ENCODE results near the gene ALDOC. TPM values are rescaled to one million over a fixed set of nuclear protein-coding genes. Genes with fewer than 3 reads are reported as not detected.
A peak's percentile ranks its signal among the peaks of the same experiment; 100 is the strongest.

Gene ALDOC
- total RNA-seq (ENCODE audit: low replicate concordance): 38.6 and 66.6 TPM in 2 replicates

GRCh38 chr17:28576758-28577465 is at the start of gene ALDOC:
Gene ALDOC, minus strand, starts transcription at chr17:28576895. Its CDS starts 1,363 bp downstream, at chr17:28575532.
- H3K36me3 Mint-ChIP-seq: peaks cover 23% of the 10 kb centered on the region
- H3K9me3 Mint-ChIP-seq: no peaks in the 10 kb centered on the region
- Histone ChIP-seq H3K27me3 (peaks cover 24% of the 10 kb centered on the region), H3K4me2 (peak within 1 kb of the TSS; percentile 56), H3F3A (ENCODE audit: low read depth) (peaks cover 34% of the 10 kb centered on the region), H3K79me2 (ENCODE audit: low read depth) (no peaks in the 10 kb centered on the region), H2AFZ (replicated peaks) (no peak within 1 kb of the TSS), H3K9ac (no peak within 1 kb of the TSS), H3K4me3 (peak within 1 kb of the TSS; percentile 40), H3K27ac (no peak within 1 kb of the TSS), H3K4me1 (no peaks in the 10 kb centered on the region), H4K20me1 (ENCODE audit: low read depth) (peaks cover 18% of the 10 kb centered on the region), H3K9me3 (ENCODE audit: low read depth) (no peaks in the 10 kb centered on the region), H3K36me3 (no peaks in the 10 kb centered on the region)
- peaks cover 13% of the 10 kb centered on the region for H3K27me3 Mint-ChIP-seq (ENCODE audit: insufficient read depth, low read depth)
- H3K4me1 Mint-ChIP-seq: peaks cover 18% of the 10 kb centered on the region
- DNase-seq (ENCODE audit: low spot score): peak; percentile 97
- no peak for TF ChIP-seq EZH2 (IDR thresholded peaks at IDR 0.05)
- no peak for TF ChIP-seq EZH2phosphoT487 (IDR thresholded peaks at IDR 0.05)
- no peak for TF ChIP-seq CTCF (IDR thresholded peaks at IDR 0.05)
- H3K4me3 Mint-ChIP-seq: peak within 1 kb of the TSS; percentile 83
- peak within 1 kb of the TSS; percentile 7 for H3K27ac Mint-ChIP-seq

- Histone ChIP-seq H3K9ac (no peak overlapping the region), H4K20me1 (ENCODE audit: low read depth) (peaks cover 13% of the 10 kb centered on the region), H3K4me2 (no peak overlapping the region), H3K4me3 (no peak overlapping the region), H3F3A (ENCODE audit: low read depth) (no peaks in the 10 kb centered on the region), H3K36me3 (peaks cover 8% of the 10 kb centered on the region), H3K79me2 (ENCODE audit: low read depth) (no peaks in the 10 kb centered on the region), H3K9me3 (ENCODE audit: low read depth) (no peaks in the 10 kb centered on the region), H3K4me1 (no peaks in the 10 kb centered on the region), H3K27ac (no peak overlapping the region), H2AFZ (replicated peaks) (no peak overlapping the region), H3K27me3 (no peaks in the 10 kb centered on the region)
- peaks cover 32% of the 10 kb centered on the region for H3K36me3 Mint-ChIP-seq
- H3K9me3 Mint-ChIP-seq: no peaks in the 10 kb centered on the region
- H3K4me1 Mint-ChIP-seq: no peaks in the 10 kb centered on the region
- no peak overlapping the region for H3K4me3 Mint-ChIP-seq
- H3K27ac Mint-ChIP-seq: no peak overlapping the region
- H3K27me3 Mint-ChIP-seq (ENCODE audit: insufficient read depth, low read depth): peaks cover 3% of the 10 kb centered on the region
- TF ChIP-seq EZH2phosphoT487 (IDR thresholded peaks at IDR 0.05) (no peak), CTCF (IDR thresholded peaks at IDR 0.05) (no peak), EZH2 (IDR thresholded peaks at IDR 0.05) (no peak)
- no peak for DNase-seq (ENCODE audit: low spot score)
Observed at GRCh38 chr17:28624148-28624547, 47.5 kb upstream of the ALDOC start.

- TF ChIP-seq EZH2 (IDR thresholded peaks at IDR 0.05) (no peak), CTCF (IDR thresholded peaks at IDR 0.05) (no peak), EZH2phosphoT487 (IDR thresholded peaks at IDR 0.05) (no peak)
- H2AFZ ChIP-seq (replicated peaks): no peak overlapping the region
- no peaks in the 10 kb centered on the region for H3K4me1 ChIP-seq
- DNase-seq (ENCODE audit: low spot score): no peak
- peaks cover 9% of the 10 kb centered on the region for H3K36me3 ChIP-seq
- no peak overlapping the region for H3K4me3 Mint-ChIP-seq
- H3K27ac Mint-ChIP-seq: no peak overlapping the region
- H3F3A ChIP-seq (ENCODE audit: low read depth): no peaks in the 10 kb centered on the region
- H3K4me1 Mint-ChIP-seq: no peaks in the 10 kb centered on the region
- H3K27me3 ChIP-seq: no peaks in the 10 kb centered on the region
- no peak overlapping the region for H3K4me2 ChIP-seq
- H3K79me2 ChIP-seq (ENCODE audit: low read depth): no peaks in the 10 kb centered on the region
- no peaks in the 10 kb centered on the region for H3K9me3 Mint-ChIP-seq
- H3K27me3 Mint-ChIP-seq (ENCODE audit: insufficient read depth, low read depth): peaks cover 3% of the 10 kb centered on the region
- H3K27ac ChIP-seq: no peak overlapping the region
- peaks cover 13% of the 10 kb centered on the region for H4K20me1 ChIP-seq (ENCODE audit: low read depth)
- peaks cover 34% of the 10 kb centered on the region for H3K36me3 Mint-ChIP-seq
- H3K9me3 ChIP-seq (ENCODE audit: low read depth): no peaks in the 10 kb centered on the region
- no peak overlapping the region for H3K4me3 ChIP-seq
- no peak overlapping the region for H3K9ac ChIP-seq
Observed at GRCh38 chr17:28623696-28624095, 47.0 kb upstream of the ALDOC start.
